ENCODE data around the gene MAP4. TPM values are rescaled to one million over a fixed set of nuclear protein-coding genes. Genes with fewer than 3 reads are reported as not detected.

The MAP4 gene
- total RNA-seq, 1 experiment from 2014 or later = 140 TPM

- TF ChIP-seq CTCF (conservative IDR thresholded peaks at IDR 0.05) = no peak
Measured at GRCh38 chr3:47884603-47885002, 131.6 kb downstream of the MAP4 start.

More at GRCh38 chr3:47884603-47885002, 131.6 kb downstream of the MAP4 start:
- no peaks in the 10 kb centered on the region for H3K4me1 ChIP-seq (ENCODE audit: insufficient read depth, low read length)
- no peak overlapping the region for H2AK5ac ChIP-seq (ENCODE audit: insufficient read length, low read length)
- no peak overlapping the region for H3K4me3 Mint-ChIP-seq
- H3K4me1 Mint-ChIP-seq = peaks cover 0 to 10% of the 10 kb centered on the region in 2 experiments; a peak in 2 of 4 replicates
- H3K56ac ChIP-seq (ENCODE audit: insufficient read length, low read depth, low read length) = no peak overlapping the region
- no peak overlapping the region for H3K23ac ChIP-seq (ENCODE audit: insufficient read length, low read depth, low read length)
- no peak overlapping the region for H3T11ph ChIP-seq (ENCODE audit: low read length)
- no peaks in the 10 kb centered on the region for H3K79me2 ChIP-seq (ENCODE audit: insufficient read depth, low read length)
- H3K9me3 ChIP-seq (ENCODE audit: control insufficient read depth, low read depth, low read length) = no peaks in the 10 kb centered on the region
- no peak overlapping the region for H4K5ac ChIP-seq (ENCODE audit: insufficient read length, low read depth, low read length)
- H2AFZ ChIP-seq (ENCODE audit: low read length) = no peak overlapping the region
- no CpG with 5 or more reads among the region's 3 CpGs for WGBS (ENCODE audit: extremely low coverage, insufficient read length, low lambda C conversion rate)
- no peak overlapping the region for H3K14ac ChIP-seq (ENCODE audit: insufficient read depth, low read length)
- no peak overlapping the region for H3K9ac ChIP-seq (ENCODE audit: extremely low read depth, insufficient read length, low read length)
- H2BK120ac ChIP-seq (ENCODE audit: low read depth, low read length, poor library complexity, severe bottlenecking) = no peak overlapping the region
- H2BK5ac ChIP-seq (ENCODE audit: insufficient read length, low read length) = no peak overlapping the region
- no peaks in the 10 kb centered on the region for H3K23me2 ChIP-seq (ENCODE audit: insufficient read length, low read depth, low read length, poor library complexity, severe bottlenecking)
- H2BK12ac ChIP-seq (ENCODE audit: insufficient read length, low read depth, low read length) = no peak overlapping the region
- H3K4me2 ChIP-seq (ENCODE audit: insufficient read depth, insufficient read length, low read length) = no peak overlapping the region
- no peak overlapping the region for H4K91ac ChIP-seq (ENCODE audit: insufficient read length, low read depth, low read length)
- no peak overlapping the region for H4K8ac ChIP-seq (replicated peaks; ENCODE audit: insufficient read length, low read depth, low read length)
- no peak overlapping the region for H2BK15ac ChIP-seq (ENCODE audit: low read depth, low read length)
- DNase-seq = no peak
- H3K18ac ChIP-seq (ENCODE audit: insufficient read length, low read depth, low read length) = no peak overlapping the region
- H3K36me3 Mint-ChIP-seq (ENCODE audit: insufficient read depth in 1 of 3, low read depth in 3 of 3) = peaks cover 19 to 46% (median 40%) of the 10 kb centered on the region in 3 experiments
- H3K9me3 Mint-ChIP-seq = no peaks in the 10 kb centered on the region
- no peaks in the 10 kb centered on the region for H3K79me1 ChIP-seq (ENCODE audit: insufficient read depth, low read depth, low read length, poor library complexity, severe bottlenecking)
- peak overlapping the region; percentile 36 to 64 (median 48); a peak in 3 of 7 replicates for H3K27ac Mint-ChIP-seq
- no peak overlapping the region for H2BK20ac ChIP-seq (ENCODE audit: low read depth, low read length, poor library complexity, severe bottlenecking)
- H3K27me3 ChIP-seq (ENCODE audit: insufficient read depth, low read length) = no peaks in the 10 kb centered on the region
- H3K4ac ChIP-seq (ENCODE audit: low read depth, low read length) = no peak overlapping the region
- H3K27ac ChIP-seq (ENCODE audit: insufficient read length, low read depth, low read length) = no peak overlapping the region
- H4K20me1 ChIP-seq (ENCODE audit: control insufficient read depth, insufficient read depth, insufficient read length) = no peaks in the 10 kb centered on the region
- H3K27me3 Mint-ChIP-seq (ENCODE audit: low read depth) = no peaks in the 10 kb centered on the region

Data from H9 (cell line).